OCI-M1 (cell line): ENCODE results near the gene AGAP2.
"Not testable (repeated sequence)": the region's sequence is repeated elsewhere in the genome, so short reads cannot be mapped to it uniquely, and the experiment has no call there.

Experiments used
- DNase-seq: peaks from one replicate; lab custom pipeline; 2025; lab: John Stamatoyannopoulos, UW

Gene AGAP2

DNA sequence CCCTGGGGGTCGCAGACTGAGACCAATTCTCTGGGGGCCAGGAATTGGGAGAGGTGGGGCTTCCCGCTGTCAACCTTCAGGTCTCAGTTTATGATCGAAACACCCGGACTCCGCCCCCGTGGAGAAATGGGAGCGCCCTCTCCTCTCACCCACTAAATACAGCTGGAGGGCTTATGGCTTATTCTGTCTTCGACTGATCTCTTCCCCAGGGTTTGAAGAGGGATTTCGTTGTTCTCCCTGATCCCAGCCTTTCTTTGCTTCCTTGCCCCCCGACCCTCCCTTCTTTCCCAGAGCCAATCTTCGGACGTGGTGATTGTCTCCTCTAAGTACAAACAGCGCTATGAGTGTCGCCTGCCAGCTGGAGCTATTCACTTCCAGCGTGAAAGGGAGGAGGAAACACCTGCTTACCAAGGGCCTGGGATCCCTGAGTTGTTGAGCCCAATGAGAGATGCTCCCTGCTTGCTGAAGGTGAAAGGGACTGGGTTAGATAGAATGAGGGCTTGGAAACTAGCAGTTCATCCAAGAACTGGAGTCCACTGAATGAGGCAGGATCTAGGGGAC lies 44.0 kb downstream of the AGAP2 start:
- no peak for DNase-seq

- peak; percentile 99 for DNase-seq
Observed at GRCh38 chr12:57693659-57694458, 44.7 kb downstream of the AGAP2 start, which contains the start of gene OS9. Gene OS9, plus strand, starts transcription at chr12:57694132. Its CDS starts 30 bp downstream, at chr12:57694162.

DNA sequence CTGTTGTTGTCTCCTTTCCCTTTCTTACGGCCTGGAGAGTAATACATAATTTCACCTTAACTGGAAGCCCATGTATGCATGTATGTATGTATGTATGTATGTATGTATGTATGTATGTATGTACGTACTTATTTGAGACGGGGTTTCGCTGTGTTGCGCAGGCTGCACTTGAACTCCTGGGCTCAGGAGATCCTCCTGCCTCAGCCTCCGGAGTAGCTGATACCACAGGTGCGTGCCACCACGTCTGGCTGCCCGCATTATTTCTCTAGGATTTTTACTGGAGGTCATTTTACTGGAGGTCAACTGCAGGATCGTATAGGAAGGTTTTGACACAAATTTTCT lies 45.3 kb downstream of the AGAP2 start:
- no peak for DNase-seq

GRCh38 chr12:57692500-57692899 lies 46.0 kb downstream of the AGAP2 start:
- no peak for DNase-seq

DNA sequence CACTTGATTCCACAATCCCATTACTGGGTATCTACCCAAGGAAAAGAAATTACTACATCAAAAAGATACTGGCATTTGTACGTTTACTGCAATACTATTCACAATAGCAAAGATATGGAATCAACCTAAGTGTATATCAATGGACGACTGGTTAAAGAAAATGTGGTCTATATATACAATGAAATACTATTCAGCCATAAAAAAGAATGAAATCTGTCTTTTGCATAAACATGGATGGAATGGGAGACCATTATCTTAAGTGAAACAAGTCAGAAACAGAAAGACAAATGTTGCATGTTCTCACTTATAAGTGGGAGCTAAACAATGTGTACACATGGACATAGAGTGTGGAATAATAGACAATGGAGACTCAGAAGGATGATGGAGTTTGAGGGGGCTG lies 49.6 kb downstream of the AGAP2 start:
- DNase-seq, result no peak

- DNase-seq, result no peak
Observed at GRCh38 chr12:57687862-57688261, 50.7 kb downstream of the AGAP2 start.

DNA sequence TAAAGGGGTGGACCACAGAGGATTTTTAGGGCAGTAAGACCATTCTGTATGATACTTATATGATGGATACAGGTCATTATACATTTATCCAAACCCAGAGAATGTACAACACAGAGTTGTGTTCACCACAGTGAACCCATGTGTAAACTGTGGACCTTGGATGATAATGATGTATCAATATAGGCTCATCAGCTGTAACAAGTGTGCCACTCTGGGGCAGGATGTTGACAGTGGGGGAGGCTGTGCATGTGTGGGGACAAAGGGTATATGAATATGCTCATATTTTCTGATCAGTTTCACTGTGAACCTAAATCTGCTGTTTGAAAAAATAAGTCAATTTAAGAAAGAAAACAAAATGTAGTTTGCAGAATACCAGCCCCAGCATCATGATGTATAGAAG lies 58.8 kb downstream of the AGAP2 start:
- DNase-seq, result no peak

GRCh38 chr12:57677947-57678346 lies 60.6 kb downstream of the AGAP2 start:
- not testable (repeated sequence) for DNase-seq

- DNase-seq, result no peak
Observed at GRCh38 chr12:57674691-57675090, 63.9 kb downstream of the AGAP2 start.
